ENCODE results near the gene ZMYND8.

DNA sequence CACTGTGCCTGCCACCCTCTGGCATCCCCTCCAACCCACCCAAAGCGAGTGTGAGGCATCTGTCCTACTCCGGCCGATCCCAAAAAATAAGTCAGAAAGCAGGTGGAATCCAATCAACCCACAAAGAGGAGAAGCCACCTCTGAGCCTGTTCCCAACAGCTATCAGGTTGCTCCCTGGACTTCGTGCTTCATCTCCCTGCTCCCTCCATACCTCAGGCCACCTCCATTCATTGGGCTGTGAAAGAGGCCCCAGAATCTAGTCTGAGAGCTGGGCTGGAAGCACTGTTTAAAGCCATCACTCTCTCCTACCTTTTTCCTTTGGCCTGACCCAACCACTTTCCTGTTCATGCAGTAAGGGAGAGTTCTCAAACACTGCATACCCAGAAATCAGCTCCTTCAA, 106.1 kb downstream of the ZMYND8 start:
- TF ChIP-seq, protein P1, sequence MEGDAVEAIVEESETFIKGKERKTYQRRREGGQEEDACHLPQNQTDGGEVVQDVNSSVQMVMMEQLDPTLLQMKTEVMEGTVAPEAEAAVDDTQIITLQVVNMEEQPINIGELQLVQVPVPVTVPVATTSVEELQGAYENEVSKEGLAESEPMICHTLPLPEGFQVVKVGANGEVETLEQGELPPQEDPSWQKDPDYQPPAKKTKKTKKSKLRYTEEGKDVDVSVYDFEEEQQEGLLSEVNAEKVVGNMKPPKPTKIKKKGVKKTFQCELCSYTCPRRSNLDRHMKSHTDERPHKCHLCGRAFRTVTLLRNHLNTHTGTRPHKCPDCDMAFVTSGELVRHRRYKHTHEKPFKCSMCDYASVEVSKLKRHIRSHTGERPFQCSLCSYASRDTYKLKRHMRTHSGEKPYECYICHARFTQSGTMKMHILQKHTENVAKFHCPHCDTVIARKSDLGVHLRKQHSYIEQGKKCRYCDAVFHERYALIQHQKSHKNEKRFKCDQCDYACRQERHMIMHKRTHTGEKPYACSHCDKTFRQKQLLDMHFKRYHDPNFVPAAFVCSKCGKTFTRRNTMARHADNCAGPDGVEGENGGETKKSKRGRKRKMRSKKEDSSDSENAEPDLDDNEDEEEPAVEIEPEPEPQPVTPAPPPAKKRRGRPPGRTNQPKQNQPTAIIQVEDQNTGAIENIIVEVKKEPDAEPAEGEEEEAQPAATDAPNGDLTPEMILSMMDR (IDR thresholded peaks at IDR 0.05): no peak
- TF ChIP-seq EP300 (IDR thresholded peaks at IDR 0.05) (no peak), POLR2AphosphoS5 (IDR thresholded peaks at IDR 0.05) (no peak)
